ENCODE data around the gene CTBS. TPM values are rescaled to one million over a fixed set of nuclear protein-coding genes. Genes with fewer than 3 reads are reported as not detected.
A peak's percentile ranks its signal among the peaks of the same experiment; 100 is the strongest.
"Not testable (repeated sequence)": the region's sequence is repeated elsewhere in the genome, so short reads cannot be mapped to it uniquely, and the experiment has no call there.

Gene CTBS
- total RNA-seq, 1 donor from 2014 or later, result 5.9 TPM

DNA sequence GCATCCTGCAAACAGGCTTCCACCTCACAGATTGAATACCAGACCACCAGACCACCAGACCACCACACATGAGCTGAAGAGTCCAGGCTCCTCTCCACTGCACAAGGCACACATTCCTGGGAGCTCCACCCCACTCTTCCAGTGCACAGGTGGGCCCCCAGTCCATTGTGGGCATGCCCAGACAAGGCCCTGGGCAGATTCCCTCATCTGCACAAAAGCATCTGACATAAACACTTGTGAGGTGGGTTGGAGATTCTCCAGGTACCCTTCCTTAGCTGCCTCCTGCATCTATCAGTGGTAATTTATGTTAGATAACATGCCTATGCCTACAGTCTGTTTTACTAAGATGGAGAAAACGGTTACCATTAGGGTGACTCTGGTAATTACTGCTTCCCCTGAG, 11.6 kb upstream of the CTBS start:
- no peak for DNase-seq (ENCODE audit: low read depth, low spot score)

DNA sequence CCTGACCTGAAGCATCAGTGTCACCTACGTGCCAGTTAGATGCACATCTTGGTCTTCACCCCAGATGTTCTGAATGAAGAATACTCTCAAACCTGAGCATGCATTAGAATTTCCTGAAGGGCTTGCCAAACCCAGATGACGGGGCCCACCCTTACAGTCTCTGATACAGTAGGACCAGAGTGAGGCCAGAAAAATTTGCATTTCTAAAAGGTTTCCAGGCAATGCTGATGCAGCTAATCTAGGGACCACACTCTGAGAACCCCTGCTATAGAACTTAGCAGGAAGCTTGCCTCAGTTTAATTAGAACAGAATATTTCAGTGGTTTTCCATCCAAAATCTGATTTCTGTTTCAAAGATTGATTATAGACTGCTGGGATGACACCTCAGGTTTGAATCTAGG, 9.9 kb upstream of the CTBS start:
- no peak for DNase-seq (ENCODE audit: low read depth, low spot score)

DNA sequence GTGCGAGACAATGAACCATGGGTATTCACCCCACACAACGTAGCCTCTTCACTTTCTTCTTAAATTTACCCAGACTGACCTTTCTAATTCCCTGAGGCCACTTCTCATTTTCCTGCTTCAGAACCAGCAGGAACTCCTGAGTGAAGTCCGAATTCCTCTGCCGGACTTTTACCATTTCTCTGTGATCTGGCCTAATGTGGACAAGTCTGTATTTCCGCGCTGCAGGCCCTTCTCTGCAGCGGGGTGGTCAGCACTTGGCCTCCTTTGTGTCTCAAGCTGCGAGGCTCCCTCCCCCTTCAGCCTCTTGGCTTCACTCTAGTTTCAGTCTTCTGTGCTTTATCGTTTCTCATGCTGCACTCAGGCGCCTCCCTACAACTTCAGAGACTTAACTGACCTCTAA, 9.4 kb upstream of the CTBS start:
- DNase-seq (ENCODE audit: low read depth, low spot score), result no peak

DNA sequence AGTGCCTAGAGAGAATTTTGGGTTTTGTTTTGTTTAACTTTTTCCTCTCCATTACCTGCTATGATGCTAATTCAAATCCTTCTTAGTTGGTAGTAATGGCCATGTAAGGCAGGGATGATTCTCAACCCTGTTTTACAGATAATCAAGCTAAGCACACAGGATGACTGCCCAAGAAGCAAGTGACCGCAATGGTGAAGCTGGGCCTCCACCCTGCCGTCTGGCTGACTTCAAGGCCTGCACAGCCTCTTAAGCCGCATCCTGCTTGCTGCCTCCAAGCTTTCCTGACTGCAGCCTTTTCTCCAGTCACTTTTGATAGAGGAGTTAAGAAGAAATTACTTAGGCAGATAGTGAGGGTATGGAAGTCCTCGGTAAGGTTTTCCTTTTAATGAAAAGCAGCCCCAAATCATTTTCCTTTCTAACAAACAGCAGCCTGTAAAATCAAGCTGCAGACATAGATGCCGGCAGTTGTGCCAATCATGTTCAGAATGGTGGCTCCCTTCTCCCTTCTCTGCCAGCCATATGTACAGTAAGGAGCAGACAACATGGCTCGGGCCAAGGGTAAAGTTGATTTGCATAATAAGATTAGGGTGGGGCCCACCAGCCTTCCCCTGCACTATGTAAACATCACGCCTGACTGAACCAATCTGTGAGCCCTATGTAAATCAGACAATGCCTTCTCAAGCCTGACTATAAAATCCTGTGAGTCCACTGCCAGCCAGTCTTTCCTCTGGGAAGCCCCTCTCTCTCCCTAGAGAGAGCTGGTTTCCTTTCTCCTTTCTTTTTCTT, 8.8 kb upstream of the CTBS start:
- peak; percentile 10 for DNase-seq (ENCODE audit: low read depth, low spot score)

DNA sequence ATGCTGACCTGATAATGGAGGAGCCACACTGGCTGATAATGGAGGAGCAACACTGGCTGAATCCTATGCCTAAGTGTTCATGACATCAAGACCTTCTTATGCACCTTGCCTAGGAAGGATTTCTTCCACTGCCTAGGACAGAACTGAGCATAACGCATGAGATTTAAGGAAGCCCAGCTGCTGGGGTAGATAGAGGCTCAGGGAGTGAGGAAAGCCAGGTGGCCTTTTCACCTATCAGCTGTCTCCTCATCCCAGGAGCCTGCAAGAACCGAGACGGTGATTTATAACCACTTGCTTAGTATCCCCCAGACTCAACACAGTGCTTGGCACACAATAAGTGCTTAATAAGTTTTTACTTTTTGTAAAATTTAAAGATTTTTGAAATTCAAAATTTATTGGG, 7.4 kb upstream of the CTBS start:
- DNase-seq (ENCODE audit: low read depth, low spot score), result no peak

DNA sequence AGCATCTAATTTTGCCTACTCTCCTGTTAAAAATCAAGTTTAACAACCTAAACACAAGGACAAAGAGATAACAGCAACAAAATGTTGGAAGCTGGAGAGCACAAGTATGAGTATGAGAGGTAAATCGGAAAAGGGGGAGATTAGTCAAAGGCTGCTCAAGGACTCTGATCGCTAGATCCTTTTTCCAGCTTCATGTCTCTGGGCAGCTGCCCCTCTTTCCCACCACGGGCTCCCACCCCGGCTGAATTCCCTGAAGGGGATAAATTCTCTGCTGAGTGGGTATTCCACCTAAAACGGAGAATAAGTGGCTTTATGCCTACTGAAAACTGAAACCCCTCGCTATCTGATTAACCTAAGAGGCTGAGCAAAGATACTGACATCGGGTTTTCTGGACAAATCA, 696 bp upstream of the CTBS start:
- no peak for DNase-seq (ENCODE audit: low read depth, low spot score)

DNA sequence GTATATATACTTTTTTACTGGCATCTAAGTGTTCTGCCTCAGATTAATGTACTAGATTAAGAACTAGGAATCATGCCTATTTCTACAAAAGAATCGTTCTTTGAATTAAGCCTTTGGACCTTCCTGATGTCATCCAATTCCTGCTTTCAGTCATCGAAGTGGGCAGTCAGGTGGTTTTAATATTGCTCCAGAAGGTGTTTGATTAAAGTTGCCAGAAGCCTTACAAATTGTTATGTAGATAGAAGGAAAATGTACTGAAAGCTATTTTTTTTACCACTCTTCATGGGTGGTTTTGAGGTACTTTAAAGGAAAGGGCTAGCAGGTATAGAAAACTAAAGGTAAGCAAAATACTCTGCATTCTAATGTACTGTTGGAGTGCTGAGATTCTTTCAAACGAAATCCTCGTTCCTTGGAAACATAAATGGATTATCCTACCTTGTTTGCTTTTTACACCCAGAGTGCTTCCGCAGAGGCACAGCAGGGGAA, 716 bp downstream of the CTBS start:
- DNase-seq (ENCODE audit: low read depth, low spot score), result no peak

DNA sequence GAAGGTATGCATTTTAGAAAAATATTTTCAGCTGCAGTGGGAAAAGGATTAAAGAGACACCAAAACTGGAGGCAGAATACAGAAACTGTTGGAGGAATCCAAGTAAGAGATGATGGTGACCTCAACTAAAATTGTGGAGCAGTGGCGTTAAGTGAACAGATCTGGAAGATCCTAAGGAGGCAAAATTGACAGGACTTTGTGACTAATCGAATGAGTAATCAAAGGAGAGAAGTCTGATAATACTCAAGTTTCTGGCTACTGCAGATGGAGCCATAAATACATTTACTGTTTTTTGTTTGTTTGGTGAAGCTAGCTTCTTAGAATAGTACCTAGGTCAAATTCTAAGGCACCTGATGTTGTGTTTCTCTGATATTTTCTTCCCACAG, 3.1 kb downstream of the CTBS start:
- no peak for DNase-seq (ENCODE audit: low read depth, low spot score)

DNA sequence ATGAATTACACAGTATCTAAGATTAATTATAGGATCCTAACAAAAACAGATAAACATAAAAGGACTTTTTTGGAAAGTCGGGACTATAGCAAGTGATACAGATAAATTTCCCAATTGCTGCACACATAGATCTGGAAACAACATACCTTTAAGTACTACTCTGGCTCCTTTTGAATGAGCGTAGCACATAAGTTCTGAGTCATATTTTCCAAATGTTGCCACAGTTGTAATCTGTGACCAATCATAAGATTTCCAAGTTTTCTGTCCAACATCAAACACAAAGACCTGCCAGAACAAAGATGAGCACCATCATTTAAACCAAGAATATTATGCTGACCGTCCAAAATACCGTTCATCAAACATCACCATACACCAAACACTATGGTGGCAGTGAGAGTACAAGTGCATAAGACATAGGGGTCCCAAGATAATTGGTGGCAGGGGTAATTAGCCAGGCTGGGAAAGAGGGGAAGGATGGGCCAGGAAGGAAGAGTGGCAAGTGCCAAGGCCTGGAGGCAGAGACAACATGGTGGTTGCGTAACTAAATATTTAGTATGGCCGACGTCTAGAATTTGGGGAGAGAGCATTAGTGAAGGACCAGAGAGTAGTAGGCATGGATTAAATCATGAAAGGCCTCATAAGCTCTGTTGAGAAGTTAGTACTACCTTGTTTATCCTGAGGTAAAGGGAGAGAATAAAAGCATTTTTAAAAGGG, 3.6 kb downstream of the CTBS start:
- DNase-seq (ENCODE audit: low read depth, low spot score), result no peak

DNA sequence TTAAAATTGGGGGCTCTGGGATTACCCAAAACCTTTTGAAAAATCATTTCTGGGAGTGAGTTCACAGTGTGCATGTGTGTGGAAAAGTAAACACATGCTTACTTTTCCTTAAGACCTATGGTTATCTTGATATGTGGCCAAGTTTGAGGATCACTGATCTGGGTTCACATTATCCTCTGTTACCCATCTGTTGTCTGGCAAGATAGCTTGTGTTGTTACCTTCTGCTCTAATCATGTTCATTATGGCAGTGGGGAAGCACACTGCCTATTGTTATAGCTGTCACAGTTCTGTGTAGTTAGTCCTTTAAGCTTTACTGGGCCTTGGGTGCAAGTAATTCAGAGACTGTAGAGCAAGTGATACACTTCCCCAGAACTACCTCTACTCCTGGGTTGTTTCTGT, 5.0 kb downstream of the CTBS start:
- no peak for DNase-seq (ENCODE audit: low read depth, low spot score)

DNA sequence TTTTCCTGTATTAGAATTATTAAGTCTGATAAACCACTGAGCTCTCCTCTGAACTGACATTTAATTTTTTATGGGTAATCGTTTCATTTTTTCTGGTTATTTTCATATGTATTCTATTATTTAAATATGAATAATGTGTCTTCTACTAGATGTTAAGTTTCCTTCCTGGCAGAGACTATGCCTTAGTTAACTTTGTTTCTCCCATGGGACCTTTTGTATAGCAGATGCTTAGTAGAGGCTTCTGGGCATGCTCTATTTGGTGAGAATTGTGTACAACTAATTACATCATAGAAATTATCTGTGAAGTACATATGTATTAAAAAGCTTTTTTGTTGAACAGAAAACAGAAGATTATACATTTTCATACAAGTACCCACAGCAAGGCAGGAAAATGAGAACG, 23.4 kb downstream of the CTBS start:
- no peak for DNase-seq (ENCODE audit: low read depth, low spot score)

DNA sequence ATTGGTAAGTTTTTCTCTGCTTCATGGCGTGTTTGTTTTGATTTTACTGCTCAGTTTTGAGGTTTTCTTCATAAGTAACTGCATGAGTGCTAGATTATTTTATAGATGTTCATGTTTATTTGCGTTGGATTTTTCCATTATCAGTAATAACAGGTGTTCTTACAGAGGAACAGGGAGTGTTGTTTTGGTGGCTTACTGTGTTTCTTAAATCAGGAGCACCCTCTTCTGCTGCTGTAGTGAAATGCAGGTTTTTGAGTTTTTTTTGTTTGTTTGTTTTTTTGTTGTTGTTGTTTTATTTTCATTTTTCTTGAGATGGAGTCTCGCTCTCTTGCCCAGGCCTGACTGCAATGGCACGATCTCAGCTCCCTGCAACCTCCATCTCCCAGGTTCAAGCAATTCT, 32.6 kb downstream of the CTBS start:
- no peak for DNase-seq (ENCODE audit: low read depth, low spot score)

DNA sequence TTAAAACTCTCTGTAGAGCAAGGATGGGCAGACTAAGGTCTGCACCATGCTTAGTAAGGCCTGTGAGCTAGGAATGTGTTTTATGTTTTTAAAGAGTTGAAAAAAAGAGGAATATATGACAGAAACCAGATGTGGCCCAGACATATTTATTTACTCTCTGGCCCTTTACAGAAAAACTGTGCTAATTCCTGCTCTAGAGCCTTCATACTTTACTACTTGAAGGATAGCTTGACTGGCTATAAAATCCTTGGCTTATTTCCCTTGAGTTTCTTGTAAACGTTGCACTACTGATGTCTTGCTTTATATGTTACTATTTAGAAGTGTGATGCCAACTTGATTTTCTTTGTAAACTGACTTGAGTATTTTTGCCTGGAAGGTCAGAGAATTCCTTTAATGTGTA, 33.5 kb downstream of the CTBS start:
- DNase-seq (ENCODE audit: low read depth, low spot score), result no peak

DNA sequence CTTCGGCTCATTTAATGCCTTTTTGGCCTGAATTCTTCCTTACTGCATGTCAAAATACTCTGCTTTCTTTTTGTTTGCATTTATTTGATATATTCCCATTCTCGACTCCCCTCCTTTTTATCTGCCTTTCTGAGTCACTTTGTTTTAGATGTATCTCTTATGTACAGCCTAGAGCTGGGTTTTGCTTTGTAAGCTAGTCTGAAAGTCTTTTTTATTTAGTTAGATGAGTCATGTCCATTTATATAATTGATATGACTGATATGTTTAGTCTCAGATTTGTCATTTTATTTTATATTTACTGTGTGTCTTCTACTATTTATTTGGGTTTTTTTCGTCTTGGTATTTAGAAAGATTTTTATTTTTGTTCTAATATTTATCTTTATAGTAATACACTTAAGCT, 34.3 kb downstream of the CTBS start:
- DNase-seq (ENCODE audit: low read depth, low spot score), result no peak

DNA sequence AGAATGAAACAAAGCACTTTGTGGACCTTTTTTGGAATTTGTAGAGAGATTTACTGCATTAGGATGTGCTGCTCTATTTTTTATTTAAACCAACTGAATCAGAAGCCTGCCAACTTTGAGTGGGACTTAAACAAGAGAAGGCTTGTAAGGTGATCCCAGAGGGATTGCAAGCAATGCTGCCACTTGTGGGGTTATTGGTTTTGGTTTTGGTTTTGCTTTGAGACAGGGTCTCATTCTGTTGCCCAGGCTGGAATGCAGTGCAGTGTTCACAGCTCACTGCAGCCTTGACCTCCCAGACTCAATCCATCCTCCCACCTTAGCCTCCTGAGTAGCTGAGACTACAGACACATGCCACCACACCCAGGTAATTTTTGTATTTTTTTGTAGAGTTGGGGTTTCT, 35.6 kb downstream of the CTBS start:
- DNase-seq (ENCODE audit: low read depth, low spot score), result no peak

DNA sequence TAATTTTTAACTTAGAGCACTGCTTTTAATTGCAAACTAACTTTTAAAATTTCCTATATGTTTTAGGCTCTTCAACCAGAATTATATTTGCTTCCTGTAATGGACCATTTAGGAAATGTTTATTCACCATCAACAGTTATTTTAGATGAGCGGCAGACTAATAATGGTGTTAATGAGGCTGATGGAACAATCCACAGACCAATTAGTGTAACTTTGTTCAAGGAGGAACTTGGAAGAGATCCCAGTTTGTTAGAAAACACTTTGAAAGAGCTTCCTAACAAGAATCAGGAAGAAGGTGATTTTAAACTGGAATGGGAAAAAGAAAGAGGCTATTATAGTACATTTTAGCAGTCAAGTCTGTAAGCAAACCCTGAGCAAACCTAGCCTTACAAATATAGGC, 48.5 kb downstream of the CTBS start:
- DNase-seq (ENCODE audit: low read depth, low spot score), result no peak

DNA sequence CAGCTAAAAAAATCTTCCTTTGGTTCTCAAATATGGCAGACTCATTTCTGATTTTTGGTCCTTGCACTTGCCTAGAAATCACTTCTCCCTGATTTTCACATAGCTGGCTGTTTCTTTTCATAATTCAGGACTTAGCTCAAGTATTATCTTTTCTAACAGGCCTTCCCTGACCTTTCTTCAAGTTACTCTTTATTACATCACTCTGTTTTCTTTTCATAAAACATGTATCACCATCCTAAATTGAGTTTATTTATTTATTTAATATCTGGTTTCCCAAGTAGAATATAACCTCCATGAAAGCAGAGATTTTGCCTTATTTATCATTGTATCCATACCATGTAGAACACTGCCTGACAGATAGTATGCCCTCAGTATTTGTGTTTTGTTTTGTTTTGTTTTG, 49.6 kb downstream of the CTBS start:
- no peak for DNase-seq (ENCODE audit: low read depth, low spot score)

DNA sequence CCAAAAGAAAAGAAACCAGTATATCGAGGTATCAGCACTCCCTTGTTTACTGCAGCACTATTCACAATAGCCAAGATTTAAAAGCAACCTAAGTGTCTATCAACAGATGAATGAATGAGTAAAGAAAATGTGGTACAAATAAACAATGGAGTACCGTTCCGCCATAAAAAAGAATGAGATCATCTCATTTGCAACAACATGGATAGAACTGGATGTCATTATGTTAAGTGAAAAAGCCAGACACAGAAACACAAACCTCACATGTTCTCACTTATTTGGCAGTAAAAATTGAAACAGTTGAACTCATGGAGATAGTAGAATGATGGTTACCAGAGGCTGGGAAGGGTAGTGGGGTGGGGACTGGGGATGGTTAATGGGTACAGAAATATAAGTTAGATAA, 63.6 kb downstream of the CTBS start:
- DNase-seq (ENCODE audit: low read depth, low spot score), result no peak

DNA sequence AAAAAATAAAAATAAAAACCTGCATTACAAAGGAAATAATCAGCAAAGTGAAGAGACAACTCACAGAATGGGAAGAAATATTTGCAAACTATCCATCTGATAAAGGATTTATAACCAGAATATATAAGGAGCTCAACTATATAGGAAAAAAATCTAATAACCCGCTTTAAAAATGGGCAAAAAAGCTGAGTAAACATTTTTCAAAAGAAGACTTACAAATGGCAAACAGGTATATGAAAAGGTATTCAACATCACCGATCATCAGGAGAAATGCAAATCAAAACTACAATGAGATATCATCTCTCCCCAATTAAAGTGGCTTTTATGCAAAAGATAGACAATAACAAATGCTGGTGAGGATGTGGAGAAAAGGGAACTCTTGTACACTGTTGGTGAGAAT, 64.1 kb downstream of the CTBS start:
- DNase-seq (ENCODE audit: low read depth, low spot score), result no peak

DNA sequence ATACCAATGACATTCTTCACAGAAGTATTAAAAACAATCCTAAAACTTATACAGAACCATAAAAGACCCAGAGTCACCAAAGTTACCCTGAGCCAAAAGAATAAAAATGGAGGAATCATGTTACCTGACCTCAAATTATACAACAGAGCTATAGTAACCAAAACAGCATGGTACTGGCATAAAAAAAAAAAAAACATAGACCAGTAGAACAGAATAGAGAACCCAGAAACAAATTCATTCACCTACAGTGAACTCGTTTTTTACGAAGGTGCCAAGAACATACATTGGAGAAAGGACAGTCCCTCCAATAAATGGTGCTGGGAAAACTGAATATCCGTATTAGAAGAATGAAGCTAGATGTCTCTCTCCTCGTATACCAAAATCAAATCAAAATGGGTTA, 65.2 kb downstream of the CTBS start:
- DNase-seq (ENCODE audit: low read depth, low spot score), result no peak

DNA sequence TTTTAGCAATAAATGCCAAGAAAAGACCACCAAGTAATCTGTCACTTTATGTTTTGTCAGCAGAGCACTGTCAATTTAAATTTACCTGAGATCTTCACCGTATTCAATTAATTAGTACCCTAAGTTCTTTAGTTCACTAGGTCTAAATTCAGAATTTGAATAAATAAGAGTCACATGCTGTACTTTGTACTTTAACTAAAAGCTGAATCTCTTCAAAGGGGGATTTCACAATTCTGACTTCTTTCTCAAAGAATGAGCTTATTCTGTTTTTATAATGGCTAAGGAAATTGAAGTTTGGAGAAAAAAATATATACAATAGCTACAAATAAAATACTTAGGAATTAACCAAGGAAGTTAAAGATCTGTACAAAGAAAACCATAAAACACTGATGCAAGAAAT, 65.7 kb downstream of the CTBS start:
- DNase-seq (ENCODE audit: low read depth, low spot score), result no peak

DNA sequence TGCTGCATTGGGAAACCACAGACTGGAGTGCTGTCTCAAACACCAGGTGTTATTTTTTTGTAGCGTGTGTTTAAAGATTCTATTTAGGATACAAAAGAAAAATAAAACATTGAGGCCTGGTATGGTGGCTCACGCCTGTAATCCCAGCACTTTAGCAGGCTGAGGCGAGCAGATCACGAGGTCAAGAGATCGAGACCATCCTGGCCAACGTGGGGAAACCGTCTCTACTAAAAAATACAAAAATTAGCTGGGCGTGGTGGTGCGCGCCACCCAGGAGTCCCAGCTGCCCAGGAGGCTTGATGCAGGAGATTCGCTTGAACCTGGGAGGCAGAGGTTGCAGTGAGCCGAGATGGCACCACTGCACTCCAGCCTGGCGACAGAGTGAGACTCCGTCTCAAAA, 66.4 kb downstream of the CTBS start:
- DNase-seq (ENCODE audit: low read depth, low spot score), result not testable (repeated sequence)

All from pulmonary artery endothelial cell (primary cell).